Posterior cingulate gyrus (tissue), 11 donors: ENCODE measurements around the gene LIX1L.
"Not testable (repeated sequence)": the region's sequence is repeated elsewhere in the genome, so short reads cannot be mapped to it uniquely, and the experiment has no call there.

Source experiments
- DNase-seq, 10 donors: peaks; one replicate each; pipeline versions ENCODE4 v3.0.0 to v3.0.0-alpha.2; 2020 to 2021; ENCODE audit warnings: mixed read lengths in 3 of 10
- intact Hi-C: fragments of 100-400 bp; cut with DNase I; formaldehyde crosslinking; loops from one replicate; pipeline ENCODE4 v1.15.1; 2023

The LIX1L gene

DNA sequence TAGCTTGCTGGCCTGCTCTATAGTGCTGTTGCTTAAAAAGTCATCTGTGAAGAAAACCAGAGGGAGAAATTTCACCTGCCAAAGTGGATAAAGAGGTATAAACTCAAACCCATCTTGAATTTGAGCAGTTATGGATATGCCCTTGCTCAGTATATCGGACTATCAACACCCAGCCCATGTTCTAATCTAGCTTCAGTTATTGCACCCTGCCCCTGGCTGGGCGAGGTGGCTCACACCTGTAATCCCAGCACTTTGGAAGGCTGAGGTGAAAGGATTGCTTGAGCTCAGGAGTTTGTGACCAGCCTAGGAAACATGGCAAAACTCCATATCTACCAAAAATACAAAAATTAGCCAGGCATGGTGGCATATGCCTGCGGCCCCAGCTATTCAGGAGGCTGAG, 13.3 kb downstream of the LIX1L start:
- DNase-seq: no peak
- intact Hi-C loops: no loop called here

DNA sequence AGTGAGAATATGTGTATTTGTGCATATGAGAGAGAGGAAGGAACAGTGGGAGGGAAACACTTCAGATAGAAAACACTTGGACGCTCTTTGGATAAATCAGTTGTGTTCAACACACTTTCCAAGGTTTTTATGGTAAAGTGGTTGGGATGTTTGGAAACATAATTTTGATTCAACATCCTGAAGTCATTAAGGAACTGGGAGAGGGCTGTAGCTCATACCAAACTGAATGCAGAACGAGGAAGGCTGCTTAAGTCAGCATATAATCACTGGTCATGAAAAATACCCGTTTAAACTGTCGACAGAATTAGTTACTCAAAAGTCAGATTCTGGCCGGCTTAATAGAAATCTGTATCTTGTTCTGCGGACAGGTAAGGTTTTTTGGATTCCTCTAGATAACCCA, 14.9 kb downstream of the LIX1L start:
- no peak for DNase-seq
- intact Hi-C loops: no loop called here

DNA sequence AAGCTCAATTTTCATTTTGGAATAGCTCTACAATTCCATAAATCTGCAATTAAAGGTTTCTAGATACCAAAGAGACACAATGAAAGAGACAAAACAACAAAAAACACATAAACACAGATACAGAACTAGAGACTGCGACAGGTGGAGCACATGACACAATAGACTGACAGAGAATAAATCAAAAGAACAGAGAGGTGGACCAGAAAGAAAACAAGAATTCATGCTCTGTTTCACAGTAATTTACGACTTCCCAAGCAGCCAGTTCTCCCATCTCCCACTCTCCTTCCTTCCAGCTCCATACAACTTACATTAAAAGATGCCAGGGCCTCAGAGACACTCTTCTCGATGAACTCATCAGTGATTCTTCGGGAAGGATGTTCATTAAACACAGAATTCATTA, 15.4 kb downstream of the LIX1L start:
- intact Hi-C loops: no loop called here

DNA sequence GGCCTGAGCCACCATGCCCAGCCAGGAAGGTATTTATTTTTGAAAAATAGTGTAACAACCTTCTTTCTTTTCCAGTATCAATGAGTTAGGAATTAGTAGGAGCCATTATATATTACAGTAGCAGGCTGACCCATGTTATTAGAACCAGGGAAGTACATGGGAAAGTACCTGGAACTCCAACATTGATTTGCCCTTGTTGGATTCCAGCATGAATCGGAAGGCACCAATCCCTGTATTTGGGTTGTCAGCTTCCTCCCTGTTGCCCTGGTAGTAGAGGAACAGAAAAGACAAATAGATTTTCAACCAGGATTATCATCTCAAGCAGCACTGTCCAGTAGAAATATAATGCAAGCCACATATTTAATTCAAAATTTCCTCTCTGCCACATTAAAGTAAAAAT, 20.4 kb downstream of the LIX1L start:
- intact Hi-C loops: no loop called here
- no peak for DNase-seq

More for the DNA sequence above, 15.4 kb downstream of the LIX1L start:
- no peak for DNase-seq

DNA sequence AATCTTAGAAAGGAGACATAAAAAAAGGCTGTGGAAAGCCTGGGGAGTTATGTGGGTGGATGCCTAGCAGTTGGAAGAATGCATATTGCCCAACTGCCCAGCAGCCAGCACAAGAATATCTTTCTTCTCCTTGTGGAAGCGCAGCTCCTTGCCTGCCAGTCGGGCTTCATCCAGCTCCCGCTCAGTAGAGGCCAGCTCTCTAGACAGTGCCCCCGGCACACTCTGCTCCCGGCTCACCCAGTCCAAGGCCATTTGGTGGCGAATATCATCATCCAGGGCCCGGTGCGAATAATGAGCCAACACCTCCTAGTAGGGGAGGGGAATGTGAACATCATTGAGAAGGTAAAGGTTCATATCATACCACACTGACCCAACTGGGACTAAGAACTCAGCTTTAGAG, 21.6 kb downstream of the LIX1L start:
- DNase-seq: peak in 1 of 10 donors; percentile 27
- intact Hi-C loops: no loop called here

DNA sequence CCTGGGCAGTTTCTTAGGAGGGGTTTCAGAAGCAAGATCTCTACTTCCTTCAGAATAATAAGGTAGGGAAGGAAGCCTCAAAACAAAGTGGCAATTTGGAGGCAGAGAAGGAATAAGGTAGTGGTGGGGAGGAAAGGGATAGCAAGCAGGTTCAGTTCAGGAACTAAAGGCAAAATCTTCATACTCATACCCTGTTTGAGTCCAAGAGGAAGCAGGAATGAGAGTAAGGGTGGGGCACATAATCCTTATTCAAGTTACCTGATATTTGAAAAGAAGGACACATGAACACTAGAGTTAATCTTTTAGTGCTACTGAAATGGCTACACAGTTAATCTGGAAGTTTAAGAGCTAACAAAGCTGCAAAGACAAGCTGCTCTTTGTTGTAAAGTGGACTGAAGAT, 22.1 kb downstream of the LIX1L start:
- DNase-seq: no peak
- intact Hi-C loops: no loop called here

DNA sequence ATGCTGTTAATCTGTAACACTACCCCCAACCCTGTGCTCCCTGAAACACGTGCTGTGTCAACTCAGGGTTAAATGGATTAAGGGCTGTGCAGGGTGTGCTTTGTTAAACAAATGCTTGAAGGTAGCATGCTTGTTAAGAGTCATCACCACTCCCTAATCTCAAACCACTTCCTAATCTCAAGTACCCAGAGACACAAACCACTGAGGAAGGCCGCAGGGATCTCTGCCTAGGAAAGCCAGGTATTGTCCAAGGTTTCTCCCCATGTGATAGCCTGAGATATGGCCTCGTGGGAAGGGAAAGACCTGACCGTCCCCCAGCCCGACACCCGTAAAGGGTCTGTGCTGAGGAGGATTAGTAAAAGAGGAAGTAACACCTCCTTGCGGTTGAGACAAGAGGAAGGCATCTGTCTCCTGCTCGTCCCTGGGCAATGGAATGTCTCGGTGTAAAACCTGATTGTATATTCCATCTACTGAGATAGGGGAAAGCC, 25.3 kb downstream of the LIX1L start:
- DNase-seq, intact Hi-C loops: not testable (repeated sequence)

DNA sequence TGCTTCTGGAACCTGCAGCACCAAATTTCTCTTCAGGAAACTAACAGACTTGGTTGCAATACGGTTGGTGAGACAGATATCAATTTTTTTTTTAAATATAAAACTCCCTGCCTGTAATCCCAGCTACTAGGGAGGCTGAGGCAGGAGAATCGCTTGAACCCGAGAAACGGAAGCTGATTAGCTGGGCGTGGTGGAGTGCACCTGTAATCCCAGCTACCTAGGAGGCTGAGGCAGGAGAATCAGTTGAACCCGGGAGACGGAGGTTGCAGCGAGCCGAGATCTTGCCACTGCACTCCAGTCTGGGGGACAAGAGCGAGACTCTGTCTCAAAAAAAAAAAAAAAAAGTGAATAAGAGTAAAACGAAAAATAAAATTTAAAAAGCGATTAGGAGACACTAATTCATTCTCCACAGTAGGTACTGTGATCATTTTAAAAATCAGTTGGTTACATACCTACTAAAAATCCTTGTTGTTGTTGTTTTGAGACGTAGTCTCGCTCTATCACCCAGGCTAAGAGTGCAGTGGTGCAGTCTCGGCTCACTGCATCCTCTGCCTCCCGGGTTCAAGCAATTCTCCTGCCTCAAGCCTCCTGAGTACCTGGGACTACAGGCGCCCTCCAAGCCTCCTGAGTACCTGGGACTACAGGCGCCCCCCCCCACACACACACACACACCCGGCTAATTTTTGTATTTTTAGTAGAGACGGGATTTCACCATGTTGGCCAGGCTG, 29.7 kb downstream of the LIX1L start:
- intact Hi-C loops: loop anchor here (2.0 kb wide), 1 partner anchor 29 kb away; no protein-coding TSS in a partner anchor
- no peak for DNase-seq

DNA sequence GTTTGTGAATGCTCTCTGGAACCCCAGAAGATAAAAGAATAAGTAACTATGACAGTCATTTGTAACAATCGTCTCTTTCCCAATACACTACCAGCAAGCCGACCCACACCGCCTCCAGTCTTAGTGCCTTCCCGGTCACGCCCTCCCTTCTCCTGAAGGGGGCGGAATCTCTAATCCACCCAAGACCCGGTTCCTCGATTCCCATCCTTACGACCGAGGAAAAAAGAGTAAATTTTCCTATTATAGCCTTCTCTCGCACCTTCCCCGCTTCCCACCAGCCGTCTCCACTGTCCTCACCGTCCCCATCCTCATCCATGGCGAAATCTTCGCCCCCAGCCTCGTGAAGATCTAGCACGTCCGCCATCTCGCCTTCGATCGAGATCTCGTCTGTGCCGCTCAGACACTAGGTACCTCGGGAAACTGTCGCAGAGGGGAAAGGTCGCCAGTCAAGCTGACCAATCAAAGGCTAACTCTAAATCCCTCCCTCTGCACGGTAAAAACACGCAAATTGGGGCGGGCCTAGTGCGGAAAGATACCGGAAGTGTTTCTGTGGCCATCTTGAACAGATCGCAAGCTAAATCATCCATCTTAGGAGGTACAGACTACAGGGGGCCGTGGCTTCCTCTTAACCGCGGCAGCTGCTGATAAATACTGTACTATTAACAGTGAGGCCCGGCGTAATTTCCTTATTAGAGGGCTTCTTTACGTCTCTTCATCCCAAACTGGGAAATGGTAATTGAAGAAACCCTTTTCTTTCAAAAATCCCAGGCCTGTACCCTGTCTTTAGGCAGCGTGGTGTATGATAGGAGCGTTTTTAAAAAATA, 30.5 kb downstream of the LIX1L start, which contains the start of gene RBM8A:
RBM8A (minus strand) TSS at position 422 of the 824 bp plus-strand sequence; CDS start at position 364, 58 bp downstream.
- peak; percentile 88 to 99 (median 93) for DNase-seq
- intact Hi-C loops: loop anchor here (2.0 kb wide), 1 partner anchor 30 kb away; no protein-coding TSS in a partner anchor

DNA sequence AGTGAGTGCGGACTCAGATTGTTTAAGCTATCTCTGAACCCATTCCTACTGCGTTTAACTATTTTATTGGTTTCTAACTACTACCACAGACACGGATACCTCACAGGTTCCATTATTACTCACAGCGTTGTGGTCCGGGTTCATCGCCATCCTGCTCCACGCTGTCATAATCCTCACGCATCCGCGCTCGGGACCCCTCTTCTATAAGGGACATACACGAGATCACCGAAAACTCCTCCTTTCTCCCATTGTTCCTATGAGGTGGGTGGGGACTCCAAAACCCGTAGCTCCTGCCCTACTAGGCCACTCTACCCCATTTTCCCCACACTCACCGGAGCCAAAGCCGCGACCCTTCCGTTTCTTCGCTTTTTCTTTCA, 31.1 kb downstream of the LIX1L start:
- intact Hi-C loops: loop anchor here (2.0 kb wide), 1 partner anchor 30 kb away; no protein-coding TSS in a partner anchor
- no peak for DNase-seq

DNA sequence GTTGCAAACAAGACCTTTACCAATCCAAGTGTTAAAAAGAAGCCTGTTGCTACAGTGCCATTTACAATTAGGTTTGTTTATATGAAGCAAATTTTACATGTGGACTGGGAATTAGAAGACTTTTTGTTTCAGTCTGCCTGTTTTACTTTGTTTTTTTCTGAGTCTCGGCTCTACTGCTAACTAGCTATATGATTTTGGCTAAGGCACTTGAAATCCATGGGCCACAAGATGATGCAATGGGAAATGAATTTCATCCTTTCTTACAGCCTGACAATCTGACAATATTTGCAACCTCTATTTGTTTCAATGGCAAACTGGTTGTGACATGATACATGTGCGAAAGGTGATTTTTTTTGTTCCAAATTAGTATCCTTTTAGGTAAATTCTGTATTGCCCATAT, 35.6 kb downstream of the LIX1L start:
- no peak for DNase-seq
- intact Hi-C loops: no loop called here

DNA sequence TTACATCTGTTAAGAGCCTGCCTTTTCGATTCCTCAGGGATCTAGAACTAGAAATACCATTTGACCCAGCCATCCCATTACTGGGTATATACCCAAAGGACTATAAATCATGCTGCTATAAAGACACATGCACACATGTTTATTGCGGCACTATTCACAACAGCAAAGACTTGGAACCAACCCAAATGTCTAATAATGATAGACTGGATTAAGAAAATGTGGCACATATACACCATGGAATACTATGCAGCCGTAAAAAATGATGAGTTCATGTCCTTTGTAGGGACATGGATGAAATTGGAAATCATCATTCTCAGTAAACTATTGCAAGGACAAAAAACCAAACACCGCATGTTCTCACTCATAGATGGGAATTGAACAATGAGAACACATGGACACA, 37.5 kb downstream of the LIX1L start:
- intact Hi-C loops: not testable (repeated sequence)

DNA sequence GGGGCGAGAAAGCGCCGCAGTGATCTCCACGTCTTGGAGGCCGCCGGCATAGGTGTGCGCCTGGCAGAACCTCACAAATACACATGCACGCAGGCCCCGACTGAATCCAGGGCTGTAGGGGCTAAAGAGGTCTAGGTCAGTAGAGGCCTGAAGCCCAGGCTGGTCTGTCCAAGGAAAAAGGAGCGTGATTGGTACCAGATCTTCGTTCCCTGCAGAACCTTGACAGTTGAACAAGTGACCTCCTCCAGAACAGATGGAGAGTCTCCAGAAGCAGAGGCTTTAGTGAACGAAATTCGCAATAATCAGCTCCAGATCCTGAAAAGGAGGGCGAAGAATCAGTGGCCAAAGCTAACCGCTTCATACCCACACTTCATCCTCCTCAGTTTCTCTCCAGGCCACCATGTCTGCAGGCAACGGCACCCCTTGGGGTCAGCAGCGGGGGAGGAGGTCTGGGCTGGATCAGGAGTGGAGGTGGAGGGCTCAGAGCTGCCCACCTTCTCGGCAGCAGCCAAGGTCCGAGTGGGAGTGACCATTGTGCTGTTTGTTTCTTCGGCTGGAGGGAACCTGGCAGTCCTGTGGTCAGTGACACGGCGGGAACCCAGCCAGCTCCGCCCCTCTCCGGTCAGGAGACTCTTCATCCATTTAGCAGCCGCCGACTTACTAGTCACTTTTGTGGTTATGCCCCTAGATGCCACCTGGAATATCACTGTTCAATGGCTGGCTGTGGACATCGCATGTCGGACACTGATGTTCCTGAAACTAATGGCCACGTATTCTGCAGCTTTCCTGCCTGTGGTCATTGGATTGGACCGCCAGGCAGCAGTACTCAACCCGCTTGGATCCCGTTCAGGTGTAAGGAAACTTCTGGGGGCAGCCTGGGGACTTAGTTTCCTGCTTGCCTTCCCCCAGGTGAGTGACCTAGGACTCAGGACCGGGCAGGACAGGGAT, 38.6 kb downstream of the LIX1L start:
- peak in 9 of 10 donors; percentile 28 to 97 (median 42) for DNase-seq
- intact Hi-C loops: loop anchor here (2.0 kb wide), 1 partner anchor 38 kb away; no protein-coding TSS in a partner anchor

More for the DNA sequence above, 37.5 kb downstream of the LIX1L start:
- DNase-seq: not testable (repeated sequence)

DNA sequence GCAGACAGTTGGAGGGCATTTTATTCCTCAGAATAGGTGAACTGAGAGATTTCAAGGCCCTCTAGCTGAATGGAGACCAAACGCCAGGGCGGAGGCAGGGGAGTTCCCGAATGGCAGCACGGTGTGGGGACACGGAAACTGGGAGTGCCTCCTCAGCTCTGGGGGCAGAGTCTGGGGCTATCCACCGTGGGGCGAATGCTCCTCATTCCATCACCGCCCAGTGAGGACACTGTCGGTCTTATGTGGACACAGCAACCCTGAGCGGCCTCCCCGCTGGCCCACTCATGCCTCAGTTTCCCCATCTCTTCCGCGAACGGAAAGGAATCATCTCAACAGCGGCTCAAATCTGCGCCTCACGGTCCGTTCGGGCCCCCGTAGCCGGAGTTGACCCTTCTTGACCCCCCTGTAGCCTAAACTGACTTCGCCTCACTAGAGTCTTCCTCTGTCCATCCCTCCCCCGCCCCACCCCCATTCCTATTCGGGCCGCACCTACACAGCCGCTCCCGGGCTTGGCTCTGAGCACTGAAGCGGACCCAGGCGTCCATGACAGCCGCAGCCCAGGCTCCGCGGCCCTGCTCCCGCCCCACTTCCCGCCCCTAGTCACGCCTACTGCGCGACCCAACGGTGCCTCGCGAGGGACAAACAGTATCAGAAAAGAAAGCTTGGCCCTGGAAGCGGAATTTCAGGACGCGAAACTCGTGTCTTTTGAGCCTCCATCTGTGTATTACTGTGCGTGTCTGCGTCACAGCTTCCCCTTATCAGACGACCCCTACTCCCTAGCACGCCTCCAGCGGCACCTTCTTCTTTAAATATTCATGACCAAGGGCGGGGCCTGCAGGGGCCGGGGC, 39.4 kb downstream of the LIX1L start, which contains the start of gene PEX11B:
PEX11B (minus strand) TSS at position 574 of the 848 bp plus-strand sequence; CDS start at position 545, 29 bp downstream.
- DNase-seq: peak; percentile 85 to 98 (median 91)
- intact Hi-C loops: loop anchor here (2.0 kb wide), 1 partner anchor 38 kb away; no protein-coding TSS in a partner anchor

DNA sequence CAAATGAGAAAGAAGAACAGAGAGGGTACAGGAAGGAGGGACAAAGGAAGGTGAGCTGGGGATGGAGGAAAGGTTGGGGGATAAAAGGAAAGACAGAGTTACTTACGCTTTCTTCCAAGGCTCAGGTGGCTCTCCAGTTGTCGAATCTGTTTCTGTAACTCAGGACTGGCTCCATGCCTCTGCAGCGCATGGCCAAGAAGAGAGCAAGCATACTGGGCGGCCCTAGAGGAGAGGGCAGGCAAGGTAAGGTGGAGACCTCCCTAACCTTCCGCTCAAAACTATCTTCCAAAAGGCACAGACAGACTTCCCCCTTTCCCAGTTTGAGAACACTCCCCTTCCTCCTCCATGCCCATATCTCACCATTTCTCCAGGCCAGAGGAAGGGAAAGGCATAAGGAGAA, 40.2 kb downstream of the LIX1L start:
- no peak for DNase-seq
- intact Hi-C loops: no loop called here

DNA sequence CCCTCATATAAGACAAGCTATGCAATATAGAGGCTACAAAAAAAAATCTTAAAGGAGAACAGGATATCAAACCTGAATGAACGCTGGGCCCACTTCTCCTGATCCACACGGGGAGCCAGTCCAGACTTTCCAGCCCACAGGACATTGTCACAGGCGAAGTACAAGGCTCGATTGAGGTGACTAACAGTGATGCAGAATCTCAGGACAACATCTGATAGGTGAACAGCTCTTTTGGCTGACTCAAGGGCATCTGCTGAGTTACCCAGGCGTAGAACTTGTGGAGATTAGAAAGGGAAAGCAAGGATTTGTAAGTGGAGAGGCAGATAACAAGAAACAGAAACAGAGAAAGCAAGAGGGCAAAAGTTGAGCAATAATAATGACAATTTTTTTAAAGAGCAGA, 41.1 kb downstream of the LIX1L start:
- no peak for DNase-seq
- intact Hi-C loops: no loop called here

DNA sequence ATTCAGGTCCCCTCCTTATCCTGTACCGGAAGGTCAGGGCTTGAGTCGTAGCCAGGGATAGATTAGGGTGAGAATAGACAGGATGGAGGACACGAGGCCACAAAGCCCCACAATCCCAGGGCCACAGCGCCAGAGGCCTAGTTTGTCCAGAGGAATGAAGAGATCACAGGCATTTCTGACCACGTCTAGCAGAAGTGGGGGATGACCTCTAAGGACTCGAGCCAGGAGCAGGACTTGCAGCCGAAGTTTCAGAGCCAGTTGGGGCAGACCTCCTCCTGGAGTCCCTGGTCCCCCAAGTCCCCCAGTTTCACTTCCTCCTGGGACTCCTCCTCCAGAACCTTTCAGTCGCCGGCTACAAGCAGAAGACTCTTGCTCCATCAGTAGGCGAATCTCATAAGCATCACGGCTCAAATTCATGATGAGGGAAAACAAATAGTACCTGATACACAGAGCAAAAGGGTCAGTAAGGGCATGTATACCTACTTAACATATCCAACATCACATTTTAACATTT, 45.6 kb downstream of the LIX1L start:
- no peak for DNase-seq
- intact Hi-C loops: loop anchor here (5.0 kb wide), 2 partner anchors 60 to 65 kb away; partner anchors contain the start of gene NUDT17

DNA sequence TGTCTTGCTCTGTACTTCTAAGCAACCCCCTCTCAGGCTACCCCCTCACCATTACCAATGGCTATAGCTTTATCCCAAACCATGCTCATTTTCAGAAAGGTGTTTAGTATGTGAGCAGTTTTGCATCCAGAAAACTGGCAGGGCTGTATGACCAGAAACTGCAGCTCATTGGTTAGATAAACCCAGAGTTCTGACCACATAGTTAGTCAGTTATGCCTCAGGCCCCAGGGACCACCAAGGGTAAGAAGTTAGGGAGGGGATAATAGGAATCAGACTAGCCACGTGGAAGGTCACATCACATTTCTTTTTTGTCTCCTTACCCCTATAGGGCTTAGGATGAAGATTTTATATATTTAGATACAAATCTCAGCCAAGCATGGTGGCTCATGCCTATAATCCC, 49.2 kb downstream of the LIX1L start:
- no peak for DNase-seq
- intact Hi-C loops: loop anchor here (1.0 kb wide), 1 partner anchor 16 kb away; no protein-coding TSS in a partner anchor
